ENCODE measurements around the gene NPAS1.

GRCh38 chr19:47047763-47048405 is 28.2 kb downstream of the NPAS1 start:
- no peak for TF ChIP-seq CTCF (IDR thresholded peaks at IDR 0.05 in 2 of 3, conservative IDR thresholded peaks at IDR 0.05 in 1 of 3; ENCODE audit: borderline replicate concordance in 1 of 3, insufficient read depth in 1 of 3, low read depth in 2 of 3, low read length in 2 of 3)
- no peak for TF ChIP-seq EZH2phosphoT487 (IDR thresholded peaks at IDR 0.05; ENCODE audit: borderline replicate concordance)
- TF ChIP-seq SIN3A (IDR thresholded peaks at IDR 0.05; ENCODE audit: low read depth), result no peak
- no peak for TF ChIP-seq MAX (IDR thresholded peaks at IDR 0.05)
- TF ChIP-seq POLR2A (IDR thresholded peaks at IDR 0.05; ENCODE audit: borderline replicate concordance, extremely low read depth, insufficient read depth, insufficient read length), result peak; percentile 55
- no peak for TF ChIP-seq EZH2 (IDR thresholded peaks at IDR 0.05)
- TF ChIP-seq TCF7L2 (IDR thresholded peaks at IDR 0.05; ENCODE audit: borderline replicate concordance, extremely low read depth, insufficient read depth, insufficient read length), result no peak
- no peak for TF ChIP-seq JUND (IDR thresholded peaks at IDR 0.05)
- TF ChIP-seq RAD21 (IDR thresholded peaks at IDR 0.05; ENCODE audit: low read depth), result no peak
- no peak for TF ChIP-seq ATF3 (IDR thresholded peaks at IDR 0.05)
- peak; percentile 42; the same call in 1 of the 2 replicates for TF ChIP-seq POLR2AphosphoS5 (IDR thresholded peaks at IDR 0.05; ENCODE audit: low read depth, low read length)
- TF ChIP-seq EGR1 (IDR thresholded peaks at IDR 0.05; ENCODE audit: low read depth), result no peak
